ELF-1 (cell line): Measurements from ENCODE around the gene CPTP.
"Not testable (repeated sequence)": the region's sequence is repeated elsewhere in the genome, so short reads cannot be mapped to it uniquely, and the experiment has no call there.

Source experiments
- DNase-seq: peaks from one replicate; pipeline ENCODE4 v3.0.0-alpha.2; 2016; ENCODE audit warnings: low read depth, low spot score

CPTP gene

DNA sequence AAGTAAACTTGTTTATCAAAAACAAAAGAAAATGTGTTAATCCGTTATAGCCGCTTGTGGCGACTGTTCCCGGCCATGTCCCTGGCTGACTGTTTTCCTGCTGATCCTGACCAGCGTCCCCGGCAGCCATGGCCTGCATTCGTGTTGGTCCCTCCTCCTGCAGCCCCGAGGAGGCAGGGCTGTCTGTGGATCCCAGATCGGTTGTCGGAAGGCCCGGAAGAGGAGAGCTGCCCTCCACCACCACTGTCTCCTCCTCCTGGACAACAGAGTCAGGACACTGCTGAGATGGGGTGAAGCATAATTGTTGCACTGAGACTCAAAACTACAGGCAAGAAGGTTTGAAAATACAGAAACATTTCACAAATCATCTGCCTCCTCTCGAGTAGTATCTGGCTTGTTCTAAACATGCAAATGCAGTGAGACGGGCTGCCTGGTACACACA lies 37.4 kb downstream of the CPTP start:
- peak; percentile 82 for DNase-seq

DNA sequence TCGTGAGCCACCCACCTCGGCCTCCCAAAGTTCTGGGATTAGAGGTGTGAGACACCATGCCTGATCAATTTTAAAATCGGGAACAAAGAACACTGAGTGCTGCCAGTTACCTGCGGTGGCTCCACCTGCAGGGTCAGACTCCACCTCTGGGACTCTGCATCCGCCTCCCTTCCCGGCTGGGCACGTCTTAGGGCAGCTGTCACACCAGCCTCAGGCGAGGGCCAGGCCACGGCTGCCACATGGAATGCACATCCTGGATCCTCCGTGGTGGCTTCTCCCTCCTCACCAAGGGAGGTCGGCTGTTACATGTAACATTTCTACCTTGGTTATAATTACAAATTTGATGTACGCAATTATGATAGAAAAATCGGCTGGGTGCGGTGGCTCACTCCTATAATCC lies 39.7 kb downstream of the CPTP start:
- peak; percentile 18 for DNase-seq

DNA sequence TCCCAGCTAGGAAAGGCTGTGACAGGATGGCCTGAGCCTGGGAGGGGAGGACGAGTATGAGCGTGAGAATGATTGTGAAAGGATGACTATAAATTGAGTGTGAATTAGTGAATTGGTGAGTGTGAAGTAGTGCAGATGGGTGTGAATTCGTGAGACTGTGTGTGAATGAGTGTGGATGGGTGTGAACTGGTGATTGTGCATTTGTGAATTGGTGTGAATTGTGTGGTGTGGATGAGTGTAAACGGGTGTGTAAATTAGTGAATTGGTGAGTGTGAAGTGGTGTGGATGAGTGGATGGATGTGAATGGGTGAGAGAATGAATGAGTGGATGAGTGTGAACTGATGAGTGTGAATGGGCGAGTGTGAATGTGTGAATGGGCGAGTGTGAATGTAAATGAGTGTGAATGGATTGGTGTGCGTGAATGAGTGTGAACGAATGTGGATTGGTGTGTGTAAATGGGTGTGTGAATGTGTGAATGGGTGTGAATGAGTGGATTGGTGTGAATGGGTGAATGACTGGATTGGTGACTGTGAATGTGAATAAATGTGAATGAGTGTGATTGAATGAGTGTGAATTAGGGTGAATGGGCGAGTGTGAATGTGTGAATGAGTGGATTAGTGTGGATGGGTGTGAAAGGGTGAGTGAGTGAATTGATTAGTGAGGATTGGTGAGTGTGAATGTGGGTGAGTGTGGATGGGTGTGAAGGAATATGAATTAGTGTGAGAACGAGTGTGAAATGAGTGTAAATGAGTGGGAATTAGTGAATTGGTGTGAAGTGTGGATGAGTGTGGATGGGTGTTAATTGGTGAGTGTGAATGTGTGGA lies 41.5 kb downstream of the CPTP start:
- DNase-seq = no peak

DNA sequence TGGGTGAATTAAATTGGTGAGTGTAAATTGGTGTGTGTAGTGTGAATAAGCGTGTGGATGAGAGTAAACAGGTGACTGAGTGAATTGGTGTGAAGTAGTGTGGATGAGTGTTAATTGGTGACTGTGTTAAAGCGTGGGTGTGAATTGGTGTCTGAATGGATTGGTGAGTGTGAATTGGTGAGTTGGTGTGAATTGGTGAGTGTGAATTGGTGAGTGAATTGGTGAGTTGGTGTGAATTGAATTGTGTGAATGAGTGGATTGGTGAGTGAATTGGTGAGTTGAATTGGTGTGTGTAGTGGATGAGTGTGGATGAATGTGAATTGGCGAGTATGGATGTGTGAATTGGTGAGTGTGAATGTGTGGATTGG lies 42.1 kb downstream of the CPTP start:
- DNase-seq = no peak

DNA sequence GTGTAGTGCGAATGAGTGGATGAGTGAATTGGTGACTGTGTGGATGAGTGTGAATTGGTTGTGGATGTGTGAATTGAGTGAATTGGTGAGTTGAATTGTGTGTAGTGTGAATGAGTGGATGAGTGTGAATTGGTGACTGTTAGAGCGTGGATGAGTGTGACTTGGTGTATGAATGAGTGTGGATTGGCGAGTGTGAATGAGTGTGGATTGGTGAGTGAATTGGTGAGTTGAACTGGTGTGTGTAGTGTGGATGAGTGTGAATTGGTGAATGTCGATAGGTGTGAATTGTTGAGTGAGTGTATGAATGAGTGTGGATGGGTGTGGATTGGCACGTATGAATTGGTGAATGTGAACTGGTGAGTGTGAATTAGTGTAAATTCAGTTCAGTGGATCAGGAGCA lies 42.7 kb downstream of the CPTP start:
- DNase-seq = no peak

DNA sequence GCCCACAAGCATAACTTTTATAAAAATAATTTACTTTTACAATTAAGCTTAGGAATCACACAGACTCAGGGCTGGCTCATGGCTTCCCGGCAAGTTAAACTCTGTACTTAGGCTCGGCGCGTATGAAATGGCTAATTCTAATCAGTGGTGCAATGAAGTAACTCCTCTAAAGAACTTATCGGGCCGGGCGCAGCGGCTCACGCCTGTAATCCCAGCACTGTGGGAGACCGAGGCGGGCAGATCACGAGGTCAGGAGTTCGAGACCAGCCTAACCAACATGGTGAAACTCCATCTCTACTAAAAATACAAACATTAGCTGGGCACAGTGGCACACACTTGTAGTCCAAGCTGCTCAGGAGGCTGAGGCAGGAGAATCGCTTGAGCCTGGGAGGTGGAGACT lies 45.5 kb downstream of the CPTP start:
- not testable (repeated sequence) for DNase-seq

DNA sequence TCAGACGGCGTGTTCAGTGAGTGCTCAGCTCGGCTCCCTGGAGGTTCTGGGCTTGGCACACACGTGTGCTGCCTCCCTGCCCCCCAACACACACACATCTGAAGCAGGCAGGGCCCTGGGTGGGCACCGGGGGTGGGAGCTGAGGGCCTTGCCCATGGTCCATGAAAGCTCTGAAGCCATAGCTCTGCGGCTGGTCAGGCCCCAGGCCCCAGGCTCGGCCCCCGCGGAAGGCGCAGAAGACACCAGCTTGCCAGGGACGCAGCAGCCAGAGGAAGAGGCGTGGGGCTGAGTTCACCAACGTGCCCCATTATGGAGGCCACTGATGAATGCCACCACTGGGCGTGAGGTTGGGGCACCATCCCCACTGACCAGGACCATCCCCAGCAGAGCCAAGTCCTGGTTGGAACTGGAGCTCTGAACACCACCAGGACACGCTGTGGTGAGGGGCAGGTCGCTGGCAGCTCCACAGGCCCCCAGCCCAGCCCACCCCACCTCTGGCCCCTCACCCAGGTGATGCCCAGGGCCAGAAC lies 46.2 kb downstream of the CPTP start:
- DNase-seq = no peak

DNA sequence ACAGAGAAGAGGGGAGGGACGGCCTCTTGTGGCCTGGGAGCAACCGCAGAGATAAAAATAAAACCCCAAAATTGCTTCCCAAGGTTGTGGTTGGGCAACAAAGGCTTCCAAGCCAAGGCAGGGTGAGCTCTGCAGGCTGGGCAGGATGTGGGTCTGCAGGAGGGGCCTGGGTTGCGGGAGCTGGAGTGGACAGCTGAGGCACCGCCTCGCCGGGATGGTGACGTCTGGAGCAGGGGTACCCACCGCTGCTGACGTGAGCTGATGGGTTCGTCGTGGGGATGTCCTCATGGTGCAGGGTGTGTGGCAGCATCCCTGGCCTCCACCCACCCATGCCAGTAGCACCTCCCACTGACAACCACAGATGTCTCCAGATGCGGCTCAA lies 46.8 kb downstream of the CPTP start:
- DNase-seq = no peak

DNA sequence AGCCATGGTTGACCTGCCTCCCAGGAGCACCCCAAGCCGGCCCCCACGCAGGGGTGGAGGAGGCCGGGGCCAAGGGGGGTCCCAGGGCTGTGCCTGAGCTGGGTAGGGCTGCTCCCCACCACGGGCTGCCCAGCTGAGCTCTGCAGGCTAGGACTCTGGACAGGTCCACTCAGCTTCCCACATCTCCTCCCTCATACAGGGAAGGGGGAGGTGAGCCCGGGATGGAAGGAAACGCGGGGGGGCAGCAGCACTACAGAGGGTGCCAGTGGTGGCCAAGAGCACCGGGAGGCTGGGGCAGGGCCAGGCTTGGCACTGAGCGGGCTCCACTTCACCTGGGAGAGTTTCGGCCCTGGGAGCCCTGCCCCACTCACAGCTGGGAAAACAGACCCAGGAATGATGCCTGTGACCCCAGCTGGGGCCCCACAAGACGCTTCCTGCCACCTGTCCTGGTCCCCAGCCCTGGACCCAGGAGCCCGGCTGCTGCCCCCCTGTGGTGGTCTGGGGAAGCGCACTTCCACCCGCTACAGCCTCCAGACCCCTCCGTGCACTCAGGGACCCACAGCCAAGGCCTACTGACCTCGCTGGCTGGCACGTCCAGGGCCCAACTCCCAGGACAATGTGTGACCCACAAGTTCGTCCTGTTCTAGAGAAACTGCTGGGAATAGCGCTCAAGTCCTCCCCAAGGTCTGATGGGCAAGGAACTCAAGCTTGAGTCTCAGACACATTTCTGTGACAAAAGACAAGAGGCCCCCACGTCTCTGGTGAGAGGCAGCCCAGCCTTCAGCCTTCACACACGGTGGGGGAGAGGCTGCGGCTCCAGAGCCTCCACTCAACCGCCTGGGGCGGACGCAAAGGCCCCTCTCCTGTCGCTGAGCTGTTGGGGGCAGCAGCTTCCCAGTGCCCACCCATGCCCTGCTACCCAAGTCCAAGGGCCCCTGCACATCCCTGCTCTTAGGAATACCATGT lies 47.4 kb downstream of the CPTP start:
- DNase-seq = peak; percentile 88

DNA sequence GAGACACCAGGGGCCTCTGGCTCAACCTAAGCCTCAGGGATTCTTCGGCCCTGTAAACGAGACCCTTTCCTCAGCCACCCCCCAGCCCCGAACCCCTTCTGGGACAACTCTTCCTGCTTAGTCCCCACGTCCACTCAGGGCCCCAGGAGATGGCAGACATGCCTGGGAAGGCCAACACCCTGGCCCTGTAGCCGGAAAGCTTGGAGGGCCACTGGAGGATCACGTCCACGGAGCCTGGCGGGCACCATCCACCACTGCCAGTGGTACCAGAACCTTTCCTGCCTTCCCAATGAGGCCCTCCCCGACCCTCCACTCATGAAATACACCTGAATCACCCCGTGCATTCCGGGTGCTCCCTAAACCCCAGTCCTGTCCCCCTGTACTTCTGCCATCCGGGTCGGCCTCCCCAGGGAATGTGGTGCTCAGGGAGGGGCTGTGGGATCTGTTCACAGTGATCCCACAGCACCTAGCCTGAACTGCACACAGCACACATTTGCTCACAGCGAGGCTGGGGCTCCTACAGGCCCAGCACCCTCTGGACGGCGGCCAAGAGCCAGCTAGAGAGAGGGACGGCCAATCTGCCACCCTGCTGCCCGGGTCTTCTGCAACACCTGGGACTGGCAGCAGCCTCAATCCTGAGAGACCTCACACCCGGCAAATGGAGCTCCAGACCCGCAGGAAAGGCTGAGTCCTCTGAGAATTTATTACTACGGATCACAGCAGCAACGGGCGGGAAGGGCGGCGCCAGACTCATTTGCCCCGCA lies 48.6 kb downstream of the CPTP start:
- no peak for DNase-seq

DNA sequence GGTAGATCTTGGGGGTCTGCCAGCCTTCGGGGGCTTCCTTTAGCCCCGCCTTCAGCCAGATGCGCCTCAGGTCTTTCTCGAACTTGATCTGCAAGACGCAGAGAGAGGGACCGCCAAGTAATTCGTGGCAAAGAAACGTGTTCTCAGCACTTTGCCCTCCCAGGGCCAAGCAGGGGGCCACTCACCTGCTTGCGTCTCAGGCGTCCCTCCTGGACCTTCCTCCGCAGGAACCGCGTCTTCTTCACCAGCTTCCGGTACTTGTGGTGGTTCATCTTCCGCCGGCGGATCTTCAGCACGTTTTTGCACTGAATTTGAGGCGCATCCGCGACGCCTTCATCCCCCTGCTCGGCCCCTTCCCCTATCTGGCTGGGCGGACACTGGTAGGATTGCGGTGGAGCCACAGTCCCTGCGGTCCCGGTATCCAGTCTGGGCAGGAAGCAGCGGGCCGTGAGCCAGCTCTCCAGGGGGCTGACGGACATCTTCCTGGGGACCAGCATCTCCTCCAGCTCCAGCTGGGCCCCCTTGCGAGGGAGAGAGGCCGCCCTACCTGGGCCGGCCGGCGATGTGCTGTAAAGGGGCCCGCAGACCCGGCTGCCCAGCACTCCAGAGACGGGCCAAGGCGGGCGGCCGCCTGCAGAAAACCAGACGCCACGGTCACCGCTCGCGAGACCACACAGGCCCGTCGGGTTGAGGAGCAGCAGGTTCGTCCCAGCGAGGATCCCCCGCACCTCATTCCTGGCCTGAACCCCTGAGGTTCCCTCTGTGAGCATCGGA lies 49.4 kb downstream of the CPTP start:
- peak; percentile 27 for DNase-seq

DNA sequence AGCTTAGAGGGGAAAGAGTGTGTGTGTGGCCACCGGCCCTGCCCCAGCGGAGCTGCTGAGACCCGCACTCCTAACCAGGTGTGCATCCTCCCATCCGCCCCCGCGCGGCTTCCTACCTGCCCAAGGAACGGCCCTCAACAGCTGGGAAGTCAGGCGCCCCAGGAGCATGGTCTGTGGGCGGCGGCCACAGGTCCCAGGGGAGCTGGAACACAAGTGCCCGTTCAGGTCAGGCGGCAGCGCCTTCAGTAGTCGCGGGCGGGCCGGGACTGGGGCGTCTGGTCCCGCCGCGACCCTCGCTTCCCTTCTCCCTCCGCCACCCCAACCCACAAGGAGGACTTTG lies 50.0 kb downstream of the CPTP start:
- no peak for DNase-seq

DNA sequence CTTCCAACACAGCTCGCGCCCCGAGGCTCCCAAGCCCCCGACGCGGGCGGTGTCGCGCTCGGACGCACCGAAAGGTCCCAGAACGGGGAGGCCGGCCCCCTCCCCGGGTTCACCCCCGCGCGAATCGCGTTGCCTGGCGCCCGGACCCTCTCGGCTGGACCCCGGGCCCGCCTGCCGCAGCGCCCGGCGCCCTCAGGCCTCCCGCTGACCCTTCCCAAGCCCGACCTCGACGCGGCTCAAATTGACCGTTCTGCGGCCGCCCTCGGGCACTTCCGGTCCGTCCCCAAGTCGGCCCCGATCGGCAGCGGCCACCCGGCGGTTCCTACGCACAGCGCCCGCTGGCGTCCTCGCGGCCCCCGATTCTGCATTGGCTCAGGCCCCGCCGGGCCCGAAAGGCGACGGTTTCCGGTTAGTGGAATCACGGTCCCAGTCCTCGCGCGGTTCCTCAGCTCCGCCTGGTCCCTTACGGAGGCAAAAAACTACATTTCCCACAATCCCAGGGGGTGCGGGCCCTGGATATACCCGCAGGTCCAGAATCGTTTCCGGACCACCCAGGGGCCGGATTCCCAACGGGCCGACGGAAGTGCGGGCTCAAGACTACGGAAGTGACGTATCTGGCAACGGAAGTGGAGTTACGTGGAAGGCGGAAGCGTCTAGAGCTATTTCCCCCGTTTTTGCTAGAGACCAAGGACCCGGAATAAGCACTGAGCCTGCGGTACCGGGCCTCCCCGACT lies 50.5 kb downstream of the CPTP start, which contains the start of gene AURKAIP1:
TSS of gene AURKAIP1 (minus strand) at position 279 of the 734 bp plus-strand sequence. CDS start 451 bp downstream, outside the sequence.
- DNase-seq = peak; percentile 100

DNA sequence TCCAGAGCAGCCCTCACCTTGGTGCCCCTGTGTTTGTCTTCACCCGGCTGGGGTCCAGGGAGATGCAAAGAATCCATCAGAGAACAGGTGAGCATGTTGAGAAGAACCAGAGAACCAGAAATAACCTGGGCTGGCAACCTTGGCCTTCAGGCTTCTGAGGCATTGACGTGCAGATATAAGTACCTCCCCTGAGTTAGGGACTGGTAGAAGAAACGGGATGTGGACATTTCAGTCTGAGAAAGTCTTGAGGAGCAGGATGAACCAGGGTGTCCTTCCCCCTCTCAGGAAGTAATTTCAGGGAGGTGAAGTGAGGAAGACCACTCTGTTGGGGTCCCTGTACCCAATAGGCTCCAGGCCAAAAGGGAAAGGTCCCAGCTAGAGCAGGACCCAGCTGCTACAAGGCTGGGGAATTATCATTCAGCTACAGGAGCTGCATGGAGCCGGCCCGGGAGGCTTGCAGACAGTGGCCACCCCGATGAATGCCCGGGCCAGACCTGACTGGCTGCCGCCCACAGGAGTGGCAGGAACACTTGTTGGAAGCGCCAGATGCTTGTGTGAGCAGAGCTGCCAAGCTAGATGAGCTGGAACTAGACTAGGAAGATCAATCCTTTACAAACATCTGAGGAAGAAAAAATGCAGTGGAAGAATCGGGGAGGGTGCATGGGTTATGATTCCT lies 52.1 kb downstream of the CPTP start:
- DNase-seq = no peak

DNA sequence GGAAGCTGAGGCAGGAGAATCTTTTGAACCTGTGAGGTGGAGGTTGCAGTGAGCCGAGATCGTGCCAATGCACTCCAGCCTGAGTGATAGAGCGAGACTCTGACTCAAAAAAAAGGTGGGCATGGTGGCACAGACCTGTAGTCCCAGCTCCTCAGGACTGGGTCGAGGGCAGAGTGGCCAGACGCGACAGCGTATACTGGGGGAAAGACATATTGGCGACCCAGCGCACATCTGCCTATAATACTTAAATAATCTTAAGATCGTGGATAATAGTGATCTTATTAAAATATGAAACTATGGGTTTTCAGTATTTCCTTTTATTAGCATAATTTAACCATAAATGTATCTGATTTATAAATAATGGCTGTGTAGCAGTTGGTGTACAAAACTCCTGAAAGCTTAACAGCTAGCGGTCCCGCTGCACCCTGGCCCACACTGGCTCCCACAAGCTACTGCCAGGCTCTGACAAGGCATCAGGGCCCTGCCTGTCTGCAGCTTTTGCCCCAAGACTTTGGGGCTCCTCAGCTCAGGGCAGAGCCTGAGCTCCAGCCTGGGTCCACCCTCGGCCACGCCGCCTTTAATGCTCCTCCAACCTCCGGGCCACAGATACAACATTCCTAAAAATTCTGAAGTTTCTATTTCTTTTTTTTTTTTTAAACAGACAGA lies 53.1 kb downstream of the CPTP start:
- DNase-seq = no peak
